Adrenal gland (tissue), 12 donors: ENCODE data around the gene SLC28A1. TPM values are rescaled to one million over a fixed set of nuclear protein-coding genes. Genes with fewer than 3 reads are reported as not detected.
A peak's percentile ranks its signal among the peaks of the same experiment; 100 is the strongest.
"Not testable (repeated sequence)": the region's sequence is repeated elsewhere in the genome, so short reads cannot be mapped to it uniquely, and the experiment has no call there.

Experiments used
- DNase-seq, 7 donors: peaks; one replicate each; pipeline ENCODE4 v3.0.0-alpha.2; 2019 to 2020
- H3K27ac ChIP-seq, 5 donors: fragments of 200-600 bp; sonication (generic) in 4 of 5; 1 replicate in 3 of 5; 2 replicates in 2 of 5; pipeline versions ENCODE4 v1.5.1 to v1.8.0; 2016 to 2020; ENCODE audit warnings: mild to moderate bottlenecking in 1 of 5
- H3K27me3 ChIP-seq: fragments of 200-600 bp; 2 replicates; pipeline ENCODE4 v1.8.0; 2021
- H3K36me3 ChIP-seq, 2 donors: fragments of 200-600 bp; replicated peaks in 1 of 2; 1 replicate in 1 of 2; 2 replicates in 1 of 2; pipeline versions ENCODE4 v1.5.1 to v1.8.0; 2018 to 2022
- H3K4me1 ChIP-seq, 2 donors: fragments of 200-600 bp; replicated peaks in 1 of 2; 1 replicate in 1 of 2; 2 replicates in 1 of 2; pipeline versions ENCODE4 v1.5.1 to v1.8.0; 2018 to 2021
- H3K4me3 ChIP-seq, 4 donors: fragments of 200-600 bp; sonication (generic) in 3 of 4; one replicate each; pipeline ENCODE4 v1.5.1; 2016 to 2018
- H3K9me3 ChIP-seq, 3 donors: fragments of 200-600 bp; sonication (generic) in 1 of 3; replicated peaks in 1 of 3; 1 replicate in 2 of 3; 2 replicates in 1 of 3; pipeline versions ENCODE4 v1.5.1 to v1.8.0; 2016 to 2021
- CTCF ChIP-seq, 6 experiments: fragments of 450-650 bp in 4 of 6; fragments of 200-600 bp in 2 of 6; sonication (generic) in 1 of 6; IDR thresholded peaks; 1 replicate in 5 of 6; 2 replicates in 1 of 6; pipeline versions ENCODE4 v1.5.1 to v1.8.0; 2016 to 2021; ENCODE audit warnings: antibody characterized with exemption in 6 of 6, mild to moderate bottlenecking in 2 of 6, moderate library complexity in 1 of 6
- POLR2A ChIP-seq, 2 donors: fragments of 450-650 bp; IDR thresholded peaks; one replicate each; pipeline ENCODE4 v1.6.1; 2017; ENCODE audit warnings: antibody characterized with exemption in 2 of 2, mild to moderate bottlenecking in 2 of 2, moderate library complexity in 1 of 2
- WGBS, 4 donors: extraction: QIAGEN DNeasy Blood & Tissue Kit in 2 of 4; methylation state at CpG; one replicate each; pipeline versions ENCODE4 v1.1.5 to v1.1.7; 2013 to 2017; 5-methylcytosine and 5-hydroxymethylcytosine counted together
- intact Hi-C, 2 donors: fragments of 100-400 bp; cut with DNase I; formaldehyde crosslinking; loops; one replicate each; pipeline versions ENCODE4 v1.14.1 to v1.15.0; 2022 to 2023
- polyA plus RNA-seq, 3 donors: library from polyadenylated mRNA; stranded (reverse); fragments of 200-250 nt in 2 of 3; fragments of 350-450 nt in 1 of 3; fragmentation: Illumina TruSeq in 1 of 3; extraction: RNeasy Lipid Tissue Mini Kit (QIAGEN cat#74804) in 1 of 3; gene quantifications; one replicate each; pipeline ENCODE4 v1.2.3, GENCODE V29; 2013 to 2014
- total RNA-seq, 9 donors: library from RNA; depleted of rRNA in 4 of 9; stranded (reverse); fragments of >200 nt in 4 of 9; fragments of 120-200 nt in 1 of 9; fragmentation: NEBNext Ultra II Directional in 1 of 9; extraction: Animal tissue kit (Norgen Biotek cat#: 25700) in 1 of 9; gene quantifications; one replicate each; pipeline versions ENCODE4 v1.1.0 to v1.2.4, GENCODE V29; 2013 to 2023
- donor health status: healthy with polysubstance abuse.
- donor health status: Bipolar disorder and iron deficiency.
- donor health status: DM: yes; HTN: yes; CAD: no.
- donor health status: DM: no; HTN: no; CAD: no.
- donor health status: DM: no; HTN: no; CAD: no.
- donor health status: DM: yes; HTN: yes; CAD: no.

SLC28A1 gene
- total and polyA plus RNA-seq, 12 donors, result 0.03 to 0.19 (median 0.11) TPM; not detected in 4

- WGBS, 4 donors, result 40 to 63% (median 51%) methylated on average over 2 of the region's 2 CpGs
- intact Hi-C loops, result no loop called here
- DNase-seq, result no peak
- TF ChIP-seq CTCF (IDR thresholded peaks at IDR 0.05) (no peak), POLR2A (IDR thresholded peaks at IDR 0.05) (no peak)
- Histone ChIP-seq H3K36me3 (no peaks in the 10 kb centered on the region), H3K9me3 (no peaks in the 10 kb centered on the region), H3K4me1 (peaks cover 10 to 72% of the 10 kb centered on the region in 2 donors), H3K27ac (no peak overlapping the region), H3K27me3 (no peaks in the 10 kb centered on the region), H3K4me3 (no peak overlapping the region)
Observed at GRCh38 chr15:84985158-84985557, 100.7 kb downstream of the SLC28A1 start.

- H3K27me3 ChIP-seq, H3K9me3 ChIP-seq, H3K4me3 ChIP-seq, H3K27ac ChIP-seq, intact Hi-C loops, H3K36me3 ChIP-seq: not testable (repeated sequence)
- peaks cover 10 to 82% of the 10 kb centered on the region in 2 donors for H3K4me1 ChIP-seq
- 92 to 94% (median 94%) methylated on average over 9 of the region's 9 CpGs for WGBS, 4 donors
- DNase-seq, result peak in 1 of 7 donors; percentile 15
Observed at GRCh38 chr15:84987351-84987750, 102.9 kb downstream of the SLC28A1 start.

- Histone ChIP-seq H3K9me3 (no peaks in the 10 kb centered on the region), H3K4me1 (peaks cover 10 to 77% of the 10 kb centered on the region in 2 donors), H3K4me3 (no peak overlapping the region), H3K36me3 (no peaks in the 10 kb centered on the region), H3K27me3 (no peaks in the 10 kb centered on the region), H3K27ac (peak overlapping the region in 1 of 5 donors; percentile 14)
- 75 to 89% (median 80%) methylated on average over 3 of the region's 3 CpGs for WGBS, 4 donors
- TF ChIP-seq POLR2A (IDR thresholded peaks at IDR 0.05) (no peak), CTCF (IDR thresholded peaks at IDR 0.05) (no peak)
- no peak for DNase-seq
- intact Hi-C loops, result no loop called here
Observed at GRCh38 chr15:84987949-84988624, 103.6 kb downstream of the SLC28A1 start.

- Histone ChIP-seq H3K4me3 (no peak overlapping the region), H3K27ac (peak overlapping the region in 1 of 5 donors; percentile 32), H3K4me1 (peaks cover 10 to 74% of the 10 kb centered on the region in 2 donors), H3K36me3 (no peaks in the 10 kb centered on the region), H3K9me3 (no peaks in the 10 kb centered on the region), H3K27me3 (no peaks in the 10 kb centered on the region)
- no peak for DNase-seq
- 83 to 88% (median 85%) methylated on average over 2 of the region's 2 CpGs for WGBS, 4 donors
- TF ChIP-seq POLR2A (IDR thresholded peaks at IDR 0.05) (no peak), CTCF (IDR thresholded peaks at IDR 0.05) (no peak)
- intact Hi-C loops, result no loop called here
Observed at GRCh38 chr15:84988909-84989644, 104.6 kb downstream of the SLC28A1 start.
